Cardiac muscle cell (in vitro differentiated cells and primary cell): ENCODE data around the gene NCKIPSD. TPM values are rescaled to one million over a fixed set of nuclear protein-coding genes. Genes with fewer than 3 reads are reported as not detected.

Experiments used
- DNase-seq, 2 donors: peaks; one replicate each; pipeline versions ENCODE4 v3.0.0 to v3.0.0-alpha.2; 2010 to 2017; ENCODE audit warnings: low read depth in 1 of 2, low spot score in 1 of 2
- H3K27ac ChIP-seq: fragments of 200-600 bp; sonication (generic); 2 replicates; pipeline ENCODE4 v1.5.1; 2016
- H3K27me3 ChIP-seq: fragments of 200-600 bp; sonication (generic); 2 replicates; pipeline ENCODE4 v1.6.0; 2016; ENCODE audit warnings: control low read depth
- H3K36me3 ChIP-seq: fragments of 200-600 bp; sonication (generic); 2 replicates; pipeline ENCODE4 v1.5.1; 2016; ENCODE audit warnings: control low read depth
- H3K4me1 ChIP-seq: fragments of 200-600 bp; sonication (generic); 2 replicates; pipeline ENCODE4 v1.8.1; 2017; ENCODE audit warnings: low read depth, mild to moderate bottlenecking, mixed run types
- H3K4me3 ChIP-seq: fragments of 200-600 bp; sonication (generic); 2 replicates; pipeline ENCODE4 v1.5.1; 2016; ENCODE audit warnings: mild to moderate bottlenecking
- H3K9me3 ChIP-seq: fragments of 200-600 bp; sonication (generic); 2 replicates; pipeline ENCODE4 v1.5.1; 2017; ENCODE audit warnings: low read depth, mild to moderate bottlenecking, control low read depth
- CTCF ChIP-seq: IDR thresholded peaks from 2 replicates; pipeline ENCODE4 v1.5.1; 2012; ENCODE audit warnings: low read depth, mild to moderate bottlenecking, low read length
- polyA plus RNA-seq: library from polyadenylated mRNA; unstranded; fragments of >200 nt; fragmentation: Nextera tagmentation; extraction: Ambion mirVana; gene quantifications from 2 replicates; pipeline ENCODE4 v1.2.1, GENCODE V29; 2016
- total RNA-seq: library from RNA; depleted of rRNA; stranded (reverse); fragments of >200 nt; gene quantifications from 2 replicates; pipeline ENCODE4 v1.2.3, GENCODE V29; 2016

The NCKIPSD gene
- total and polyA plus RNA-seq, 2 experiments from 2014 or later, result 51.7 to 68.7 TPM

DNA sequence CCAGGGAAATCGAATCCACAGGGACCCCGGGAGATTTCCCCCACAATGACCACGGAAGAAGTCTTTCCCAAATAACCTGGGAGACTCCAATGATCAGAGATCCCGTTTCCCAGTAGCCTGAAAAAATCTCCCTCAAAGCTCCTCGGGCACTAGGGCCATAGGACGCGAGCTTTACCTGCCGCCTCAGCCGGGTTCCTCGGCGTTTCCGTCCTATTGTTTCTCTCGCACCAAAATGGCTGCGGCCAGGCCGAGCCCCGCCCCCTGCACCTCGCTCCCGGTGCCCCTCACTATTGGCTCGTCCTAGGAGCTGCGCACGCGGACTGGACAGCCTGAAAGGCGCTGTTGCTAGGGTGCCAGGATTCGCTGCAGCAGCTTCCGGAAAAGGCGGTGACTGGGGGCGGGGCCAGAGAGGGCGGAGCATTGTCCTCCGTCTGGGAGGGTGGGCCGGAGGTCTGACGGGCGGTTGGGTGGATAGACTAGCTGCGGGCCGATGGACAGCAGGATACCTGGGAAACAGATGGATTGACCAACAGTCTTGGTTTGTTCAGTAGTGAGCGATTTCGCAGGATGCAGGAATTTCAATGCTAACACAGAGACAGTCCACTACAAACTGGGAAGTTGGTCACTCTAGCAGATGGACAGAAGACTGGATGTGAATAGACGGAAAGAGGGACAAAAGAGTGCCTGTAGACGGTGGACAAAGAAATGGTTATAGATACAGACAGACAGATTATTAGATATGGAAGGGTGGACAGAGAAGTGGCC is 31.4 kb upstream of the NCKIPSD start, which contains the start of gene IP6K2:
IP6K2 (minus strand) TSS at position 240 of the 765 bp plus-strand sequence. CDS start 21,930 bp downstream, outside the sequence.
- peak within 1 kb of the TSS; percentile 96 for H3K27ac ChIP-seq
- no peaks in the 10 kb centered on the region for H3K9me3 ChIP-seq
- peaks cover 8% of the 10 kb centered on the region for H3K4me1 ChIP-seq
- DNase-seq, result peak; percentile 98 to 99
- peaks cover 11% of the 10 kb centered on the region for H3K36me3 ChIP-seq
- peak within 1 kb of the TSS; percentile 93 for H3K4me3 ChIP-seq
- TF ChIP-seq CTCF, result no peak
- no peaks in the 10 kb centered on the region for H3K27me3 ChIP-seq

- DNase-seq, result peak in 1 of 2 donors; percentile 18
- Histone ChIP-seq H3K27me3 (no peaks in the 10 kb centered on the region), H3K27ac (peak overlapping the region; percentile 96), H3K36me3 (peaks cover 11% of the 10 kb centered on the region), H3K4me3 (peak overlapping the region; percentile 93), H3K4me1 (peaks cover 8% of the 10 kb centered on the region), H3K9me3 (no peaks in the 10 kb centered on the region)
- no peak for TF ChIP-seq CTCF
Observed at GRCh38 chr3:48716508-48716981, 30.8 kb upstream of the NCKIPSD start.

GRCh38 chr3:48715174-48715800 is 29.6 kb upstream of the NCKIPSD start:
- H3K4me1 ChIP-seq, result peaks cover 8% of the 10 kb centered on the region
- H3K9me3 ChIP-seq, result no peaks in the 10 kb centered on the region
- peak; percentile 18 to 47 for DNase-seq
- no peak overlapping the region for H3K27ac ChIP-seq
- H3K36me3 ChIP-seq, result peaks cover 20% of the 10 kb centered on the region
- no peaks in the 10 kb centered on the region for H3K27me3 ChIP-seq
- H3K4me3 ChIP-seq, result peak overlapping the region; percentile 93
- TF ChIP-seq CTCF, result no peak

DNA sequence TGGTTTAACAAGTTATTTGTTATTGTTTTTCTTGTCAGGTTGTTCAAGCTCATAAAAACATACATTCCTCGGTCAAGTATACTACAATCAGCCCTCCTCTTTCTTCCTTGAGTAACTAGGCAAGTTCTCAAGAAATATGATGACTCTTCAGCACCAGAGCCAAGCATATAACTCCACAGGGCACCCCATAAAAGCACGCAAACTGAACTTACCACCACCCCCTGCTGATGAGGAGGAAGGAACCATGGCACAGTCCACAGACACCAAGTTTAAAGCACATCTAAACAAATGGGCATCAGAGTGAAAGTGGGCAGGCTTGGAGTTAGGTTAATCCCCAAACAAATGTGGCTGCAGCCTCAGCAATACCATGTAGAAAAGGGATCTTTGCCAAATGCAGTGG is 26.0 kb upstream of the NCKIPSD start:
- TF ChIP-seq CTCF, result no peak
- no peak for DNase-seq
- peaks cover 8% of the 10 kb centered on the region for H3K4me1 ChIP-seq
- no peaks in the 10 kb centered on the region for H3K9me3 ChIP-seq
- no peaks in the 10 kb centered on the region for H3K27me3 ChIP-seq
- no peak overlapping the region for H3K4me3 ChIP-seq
- no peak overlapping the region for H3K27ac ChIP-seq
- H3K36me3 ChIP-seq, result peaks cover 29% of the 10 kb centered on the region

DNA sequence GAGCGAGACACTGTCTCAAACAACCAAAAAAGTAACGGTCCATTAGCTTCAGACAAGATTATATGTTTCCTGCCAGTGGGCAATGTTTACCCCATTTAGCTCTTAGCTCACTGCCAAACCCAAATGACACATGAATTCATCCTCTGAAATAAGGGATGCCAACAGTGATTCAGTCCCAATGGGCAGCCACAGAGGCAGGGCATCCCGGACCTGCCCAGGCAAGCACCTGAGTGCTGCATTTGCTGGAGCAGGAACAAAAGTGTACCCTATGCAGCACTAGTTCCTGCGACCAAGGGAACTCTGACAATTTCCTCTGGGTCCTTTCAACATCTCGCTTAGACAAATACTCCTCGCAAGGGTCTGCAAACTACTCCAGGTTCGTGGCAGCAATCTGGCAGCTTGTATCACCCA is 23.3 kb upstream of the NCKIPSD start:
- Histone ChIP-seq H3K9me3 (no peaks in the 10 kb centered on the region), H3K36me3 (peaks cover 24% of the 10 kb centered on the region), H3K27ac (no peak overlapping the region), H3K27me3 (no peaks in the 10 kb centered on the region), H3K4me3 (no peak overlapping the region), H3K4me1 (no peaks in the 10 kb centered on the region)
- DNase-seq, result no peak
- no peak for TF ChIP-seq CTCF
